ENCODE measurements around the gene HPSE2.

Gene HPSE2

DNA sequence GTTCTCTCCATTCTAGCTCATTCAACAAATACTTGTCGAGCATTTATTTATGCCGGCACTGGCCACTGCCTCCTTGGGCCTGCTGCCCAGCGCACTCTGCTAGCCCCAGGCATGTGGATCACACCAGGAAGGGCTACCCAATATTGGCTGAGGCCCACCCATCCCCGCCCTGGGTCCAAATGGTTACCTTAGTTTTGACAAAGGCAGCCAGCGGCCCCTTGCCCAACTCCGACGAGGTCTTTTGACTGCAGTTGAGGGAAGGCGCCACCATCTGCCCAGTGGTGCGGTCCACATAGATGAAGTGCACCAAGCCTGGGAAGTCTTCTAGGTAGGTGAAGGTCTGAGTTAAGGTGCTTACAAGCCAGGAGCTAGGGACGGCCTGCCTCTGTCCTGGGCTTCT, 813.5 kb downstream of the HPSE2 start:
- DNase-seq: no peak

DNA sequence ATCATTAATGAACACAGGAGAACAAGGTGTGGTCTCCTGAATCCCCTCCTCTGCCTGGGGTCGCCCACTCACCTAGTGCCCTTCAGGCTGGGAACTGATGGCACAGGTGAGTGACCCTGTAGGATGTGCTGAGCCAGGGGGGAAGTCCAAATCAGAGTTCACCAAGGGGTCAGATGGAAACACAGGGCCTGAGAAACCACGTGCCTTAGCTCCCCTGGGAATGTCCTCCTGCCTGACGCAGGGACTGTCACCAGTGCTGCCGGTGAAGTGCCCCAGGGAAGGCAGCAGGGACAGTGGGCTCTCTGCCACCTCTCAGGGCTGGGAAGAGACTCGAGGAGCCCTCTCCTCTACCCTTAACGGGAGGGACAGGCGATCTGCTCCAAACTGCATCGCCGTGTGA, 814.9 kb downstream of the HPSE2 start:
- DNase-seq: no peak

DNA sequence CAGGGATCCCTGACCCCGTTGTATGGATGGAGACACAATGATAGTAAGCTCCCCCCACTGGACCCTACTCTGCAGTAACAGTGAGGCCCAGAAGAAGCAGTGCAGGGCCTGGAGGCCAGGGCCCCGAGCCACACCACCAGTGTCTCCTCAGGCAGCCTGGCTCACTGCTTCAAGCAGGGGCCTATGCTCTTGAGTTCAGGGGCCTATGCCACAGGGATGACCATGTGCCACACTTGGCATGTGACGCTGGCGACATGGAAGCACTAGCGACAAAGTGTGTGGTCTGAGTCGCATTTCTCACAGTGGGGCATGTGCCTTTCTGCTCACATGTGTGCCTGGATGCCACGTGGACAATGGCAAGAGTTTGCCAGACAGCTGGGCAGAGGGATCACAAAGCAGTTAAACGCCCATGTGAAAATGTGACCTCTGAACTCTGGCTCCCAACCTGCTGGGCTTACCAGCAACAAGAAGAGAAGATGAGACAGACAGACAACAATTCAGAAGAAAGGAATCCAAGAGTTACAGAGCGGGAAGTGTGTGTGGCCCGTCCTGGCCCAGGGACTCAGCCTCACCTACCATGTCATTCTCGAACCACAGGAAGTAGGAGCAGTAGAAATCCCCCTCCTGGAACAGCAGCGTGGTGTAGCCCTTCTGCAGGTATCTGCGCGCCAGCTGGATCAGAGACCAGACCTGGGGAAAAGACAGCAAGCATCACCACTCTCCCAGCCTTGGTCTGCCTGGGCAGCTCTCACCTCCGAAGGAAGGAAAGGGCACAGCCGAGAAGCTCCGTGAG, 816.0 kb downstream of the HPSE2 start:
- no peak for DNase-seq

DNA sequence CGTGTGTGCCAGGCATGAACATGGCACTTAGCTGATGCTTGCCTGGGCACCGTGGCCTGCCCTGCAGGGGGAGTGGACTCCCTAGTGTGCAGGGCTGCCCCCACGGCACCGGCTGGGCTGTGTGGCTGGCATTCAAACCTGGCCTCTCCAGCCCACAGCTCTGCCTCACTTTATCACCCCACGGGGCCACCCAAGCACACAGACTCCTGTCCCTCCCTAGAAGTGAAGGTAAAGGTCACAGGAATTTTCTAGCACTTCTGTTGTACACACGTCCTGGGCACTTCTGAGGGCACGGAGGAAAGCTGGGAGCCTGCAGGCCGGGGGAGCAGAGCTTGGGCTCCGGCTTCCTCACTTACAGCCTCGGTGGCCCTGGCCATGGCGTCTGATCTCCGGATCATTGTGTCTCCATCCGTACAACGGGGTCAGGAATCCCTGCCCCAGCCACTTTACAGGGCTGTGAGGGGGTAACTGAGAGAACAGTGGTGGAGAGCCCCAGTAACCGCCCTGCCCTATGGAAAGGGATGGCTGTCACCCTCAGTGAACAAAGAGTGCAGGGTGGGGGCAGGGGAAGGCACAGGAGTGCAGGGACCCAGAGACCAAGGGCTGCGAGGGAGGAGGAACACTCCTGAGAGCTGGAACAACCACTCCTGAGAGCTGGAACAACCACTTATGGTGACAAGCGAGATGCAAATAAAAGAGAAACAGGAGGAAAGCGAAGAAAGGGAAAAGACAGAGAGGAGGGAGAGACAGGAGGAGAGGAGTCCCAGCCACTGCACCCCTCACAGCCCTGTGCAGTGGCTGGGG, 816.8 kb downstream of the HPSE2 start:
- no peak for DNase-seq

DNA sequence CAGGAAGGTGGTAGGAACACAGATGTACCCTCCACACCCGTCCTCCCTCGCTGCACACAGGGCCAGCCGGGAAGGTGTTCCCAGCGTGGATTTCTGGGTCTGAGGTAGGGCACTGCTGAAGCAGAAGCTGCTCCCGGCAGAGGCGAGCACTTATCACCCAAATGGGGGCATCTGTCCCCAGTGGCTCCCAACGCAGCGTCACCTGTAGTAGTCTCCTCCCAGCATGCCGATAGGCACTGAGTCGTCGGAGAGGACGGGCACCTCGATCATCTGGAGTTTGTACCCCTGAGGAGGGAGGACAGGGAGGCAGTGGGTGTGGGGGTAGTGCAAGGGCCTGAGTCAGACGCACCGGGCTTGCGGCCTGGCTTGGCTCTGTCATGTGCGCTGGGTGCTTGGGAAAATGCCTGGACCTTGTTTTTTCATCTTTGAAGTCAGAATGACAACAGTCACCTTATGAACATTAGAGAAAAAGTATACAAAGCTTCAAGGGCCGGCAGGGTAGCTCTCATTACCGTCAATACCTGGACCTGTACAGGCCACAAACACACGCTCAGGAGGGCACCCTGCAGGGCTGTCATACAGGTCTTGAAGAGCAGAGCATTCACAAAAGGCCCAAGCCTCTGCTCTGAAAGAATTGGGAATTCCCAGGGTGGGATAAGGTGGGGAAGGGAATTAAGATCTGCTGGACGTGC, 817.5 kb downstream of the HPSE2 start:
- DNase-seq: no peak

DNA sequence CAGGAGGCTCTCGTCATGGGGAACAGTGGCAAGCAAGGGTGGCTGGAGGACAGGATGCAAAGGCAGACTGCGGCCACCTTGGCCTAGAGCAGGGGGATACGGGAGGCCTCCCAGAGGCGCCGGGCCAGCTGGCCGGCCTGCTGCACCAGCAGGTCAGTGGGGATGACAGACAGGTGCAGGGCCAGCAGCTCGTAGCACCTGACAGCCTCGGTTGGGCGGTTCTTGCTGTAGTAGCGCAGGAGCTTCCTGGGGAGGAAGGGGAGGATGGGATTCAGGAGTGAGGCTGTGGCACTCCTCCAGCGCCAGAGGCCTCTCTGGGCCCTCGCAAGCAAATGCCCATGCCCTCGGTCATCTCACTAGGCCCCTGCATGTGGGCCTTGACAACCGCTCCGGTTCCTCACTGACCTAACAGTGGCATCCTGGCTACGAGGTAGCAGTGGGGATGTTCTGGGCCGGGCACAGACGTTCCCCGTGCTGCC, 818.1 kb downstream of the HPSE2 start:
- no peak for DNase-seq

DNA sequence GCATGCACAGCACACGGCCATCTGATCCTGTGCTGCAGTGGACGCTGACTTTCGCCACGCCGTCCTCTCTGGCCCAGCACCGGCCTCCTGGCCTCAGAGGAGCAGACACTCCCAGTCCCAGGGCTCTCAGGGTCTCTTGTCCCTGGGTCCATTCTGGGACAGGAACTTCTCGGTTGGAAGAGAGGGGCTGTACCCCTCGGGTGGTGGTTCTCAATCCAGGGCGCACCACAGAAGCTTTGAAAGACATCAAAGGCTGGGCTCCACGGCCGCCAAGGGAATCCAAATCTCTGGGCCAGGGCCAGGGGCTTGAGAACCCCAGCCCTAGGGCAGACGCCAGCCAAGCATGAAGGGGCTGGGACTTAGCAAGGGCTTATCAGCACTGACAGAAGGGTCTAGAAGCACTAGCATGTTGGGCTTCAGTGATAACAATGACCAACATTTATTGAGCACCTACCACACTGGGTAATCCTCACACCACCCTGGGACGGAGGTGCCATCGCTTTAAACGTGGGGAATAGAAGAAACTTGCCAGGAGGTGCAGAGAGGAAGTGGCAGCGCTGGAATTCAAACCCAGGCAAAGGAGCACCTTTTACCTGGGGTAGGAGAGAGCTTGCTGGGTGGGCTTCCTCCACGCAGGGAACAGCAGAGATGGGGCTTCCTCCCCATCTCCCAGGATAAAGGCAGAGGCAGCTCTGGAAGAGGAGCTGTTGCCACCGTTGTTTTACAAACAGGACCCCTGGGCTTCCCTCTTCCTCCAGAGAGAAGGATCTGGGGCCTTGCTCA, 818.9 kb downstream of the HPSE2 start:
- DNase-seq: no peak

DNA sequence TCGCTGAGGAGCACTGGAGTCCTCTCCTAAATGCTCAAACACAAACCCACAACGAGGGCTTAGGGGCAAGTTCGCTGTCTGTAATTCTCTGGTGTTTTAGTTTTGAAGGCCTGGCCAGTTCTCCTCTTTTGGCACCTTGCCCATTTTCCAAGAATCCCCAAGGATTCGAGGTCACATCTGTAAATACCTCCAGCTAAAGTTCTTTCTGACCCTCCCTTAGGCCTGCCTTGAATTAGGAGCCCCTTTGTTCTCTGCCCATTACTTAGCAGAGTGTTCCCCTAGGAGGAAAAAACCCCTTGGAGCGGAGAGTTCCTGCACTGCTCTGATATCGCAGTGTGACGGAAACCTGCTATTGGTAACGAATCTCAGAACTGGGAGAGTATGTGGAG, 819.9 kb downstream of the HPSE2 start:
- no peak for DNase-seq

DNA sequence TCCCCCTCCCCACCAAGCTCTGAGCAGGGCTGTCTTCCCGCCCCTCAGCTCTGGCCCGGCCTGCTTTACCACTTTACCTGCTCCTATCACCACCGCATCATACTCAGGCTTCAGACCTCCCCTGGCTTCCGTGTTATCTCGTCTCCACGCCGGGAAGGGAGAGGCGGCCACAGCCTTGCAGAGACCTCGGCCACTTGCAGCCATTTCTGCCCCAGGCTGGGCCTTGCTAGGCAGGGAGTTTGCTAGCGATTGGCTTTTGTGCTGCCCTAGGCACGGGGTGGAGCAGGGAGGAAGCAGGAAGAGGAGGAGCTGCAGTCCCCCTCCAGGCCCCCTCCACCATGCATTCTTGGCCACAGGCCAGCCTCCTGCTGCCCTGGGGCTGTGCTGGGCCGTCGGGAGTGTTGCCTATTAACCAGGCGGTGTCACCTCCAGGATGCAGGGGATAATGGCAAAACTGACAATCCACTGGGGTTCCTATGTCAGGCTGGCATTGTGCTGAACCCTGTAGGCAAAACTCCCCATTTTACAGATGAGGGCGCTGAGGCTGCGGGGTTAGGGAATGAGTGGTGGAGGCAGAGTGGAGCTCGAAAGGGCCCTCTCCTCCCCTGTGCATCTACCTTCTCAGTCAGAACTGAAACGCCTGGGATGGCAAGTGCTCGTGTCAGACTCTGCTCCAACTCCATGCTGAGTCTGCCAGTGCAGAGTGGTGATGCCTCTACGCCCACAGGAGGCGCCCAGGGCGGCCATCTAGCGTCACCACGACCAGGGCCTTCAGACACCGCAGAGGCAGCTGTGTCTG, 820.5 kb downstream of the HPSE2 start, which contains the start of gene PYROXD2:
Gene PYROXD2 (minus strand): TSS at position 251 of the 799 bp plus-strand sequence. CDS start 47 bp downstream, at position 204.
- peak; percentile 56 for DNase-seq

DNA sequence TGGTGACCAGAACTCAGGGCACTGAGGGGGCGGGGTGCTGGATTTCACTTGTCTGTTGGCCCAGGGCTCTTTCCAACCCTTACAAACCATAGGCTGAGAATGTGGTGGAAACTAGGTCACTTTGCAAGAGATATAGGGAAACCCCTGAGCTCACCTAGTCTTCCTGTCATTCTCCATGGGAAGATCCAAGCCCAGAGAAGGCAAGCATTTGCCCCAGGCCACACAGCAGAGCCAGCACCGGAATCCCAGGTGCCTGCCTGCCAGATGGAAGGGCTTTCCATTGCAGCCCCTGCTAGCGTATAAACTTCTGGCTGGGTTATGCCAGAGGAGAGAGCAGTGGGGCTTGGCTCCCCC, 821.1 kb downstream of the HPSE2 start:
- no peak for DNase-seq

DNA sequence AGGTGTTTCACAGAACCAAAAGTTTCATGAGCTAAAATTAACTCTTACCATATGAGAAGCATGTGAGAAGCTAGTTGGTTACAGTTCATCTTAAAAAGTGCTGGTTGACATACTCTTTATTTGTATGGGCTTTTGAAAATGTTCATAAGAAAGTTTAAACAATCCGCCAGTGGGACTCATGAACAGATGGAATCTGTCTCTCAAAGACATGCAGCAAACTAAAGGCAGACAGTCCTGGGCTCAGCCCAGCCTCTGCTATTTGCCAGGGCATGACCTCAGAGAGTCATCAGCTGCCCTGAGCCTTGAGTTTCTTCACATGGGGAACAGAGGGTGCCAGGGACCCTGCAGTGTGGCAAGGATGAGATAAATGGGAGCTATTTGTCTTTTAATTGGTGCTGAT, 823.9 kb downstream of the HPSE2 start:
- DNase-seq: no peak

DNA sequence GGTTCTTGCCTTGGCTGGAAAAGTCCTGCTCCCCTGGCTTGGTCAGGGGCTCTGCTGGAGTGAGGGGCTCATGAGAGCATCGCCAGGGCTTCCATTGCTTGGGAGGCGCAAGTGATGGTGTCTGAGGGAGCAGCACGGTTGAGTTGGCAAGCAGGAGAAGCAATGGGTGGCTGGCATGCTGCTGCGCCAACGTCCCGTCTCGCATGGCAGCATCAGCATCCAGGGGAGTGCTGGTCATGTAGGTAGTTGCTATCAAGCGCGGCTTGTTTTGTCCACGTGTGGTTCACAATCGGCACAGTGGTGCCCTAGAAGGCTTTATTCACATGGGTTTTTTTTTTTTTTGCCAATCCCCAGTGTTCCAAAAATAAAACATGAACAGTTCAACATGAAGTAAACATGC, 824.5 kb downstream of the HPSE2 start:
- DNase-seq: no peak

DNA sequence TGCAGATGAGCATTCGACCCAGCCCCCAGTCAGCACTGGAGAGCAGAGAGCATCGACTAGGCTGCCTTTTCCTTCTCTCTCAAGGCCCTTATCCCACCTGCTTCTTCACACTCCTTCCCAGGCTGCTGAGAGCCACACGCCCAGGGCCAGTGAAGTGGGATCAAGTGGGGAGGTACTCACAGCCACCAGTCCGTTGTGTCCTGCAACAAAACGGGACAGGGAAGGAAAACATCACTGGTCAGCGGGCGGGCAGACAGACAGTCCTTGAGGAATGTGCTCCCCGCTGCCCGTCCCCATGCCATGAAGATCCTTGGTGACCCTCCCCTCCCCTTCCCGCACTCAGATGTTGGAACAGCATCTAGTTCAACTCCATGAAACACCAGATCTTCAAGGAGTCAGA, 824.9 kb downstream of the HPSE2 start:
- no peak for DNase-seq

DNA sequence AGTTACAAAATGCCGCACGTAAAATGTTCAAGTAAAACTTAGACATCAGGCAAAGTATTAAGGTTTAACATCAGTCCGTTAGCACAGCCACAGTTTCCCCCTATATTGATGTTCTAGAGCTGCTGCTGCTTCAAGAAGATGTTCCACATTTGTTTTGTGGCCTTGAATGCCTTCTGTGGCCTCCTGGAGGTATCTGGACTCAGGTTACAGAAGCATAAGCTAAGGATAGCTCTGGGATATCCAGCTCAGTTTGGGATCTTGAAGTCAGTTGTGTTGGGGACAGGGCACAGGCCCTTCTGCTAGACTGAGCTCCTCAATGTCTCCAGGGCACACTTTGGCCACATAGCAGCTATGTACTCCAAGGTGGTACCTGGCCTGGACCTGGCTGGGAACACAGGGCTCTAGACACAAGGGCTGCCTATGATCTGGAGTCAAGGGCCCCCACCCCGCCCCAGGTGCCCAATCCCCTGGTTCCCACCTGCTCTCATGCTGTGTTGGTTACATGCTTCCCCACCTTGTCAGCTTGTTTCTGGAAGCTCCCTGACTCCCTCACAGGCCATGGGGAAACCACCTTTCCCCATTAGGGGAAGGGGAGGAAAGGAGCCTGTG, 825.4 kb downstream of the HPSE2 start:
- DNase-seq: no peak

DNA sequence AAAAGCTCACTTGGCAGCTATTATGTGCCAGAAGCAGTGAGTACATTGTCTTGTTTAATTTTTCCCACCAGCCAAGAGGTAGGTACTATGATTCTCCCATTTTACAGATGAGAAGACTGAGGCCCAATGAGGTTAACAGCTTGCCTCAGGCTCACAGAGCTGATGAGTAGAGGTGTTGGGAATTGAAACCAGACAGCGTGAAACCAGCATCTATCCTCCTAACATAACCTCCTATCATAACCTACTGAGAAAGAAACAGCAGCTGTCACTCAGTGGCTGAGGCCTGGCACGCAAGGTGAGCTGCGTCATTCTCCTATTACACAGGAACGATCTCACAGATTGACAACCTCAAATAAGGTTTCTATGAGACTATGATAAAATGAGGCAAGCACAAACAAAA, 826.9 kb downstream of the HPSE2 start:
- DNase-seq: no peak

DNA sequence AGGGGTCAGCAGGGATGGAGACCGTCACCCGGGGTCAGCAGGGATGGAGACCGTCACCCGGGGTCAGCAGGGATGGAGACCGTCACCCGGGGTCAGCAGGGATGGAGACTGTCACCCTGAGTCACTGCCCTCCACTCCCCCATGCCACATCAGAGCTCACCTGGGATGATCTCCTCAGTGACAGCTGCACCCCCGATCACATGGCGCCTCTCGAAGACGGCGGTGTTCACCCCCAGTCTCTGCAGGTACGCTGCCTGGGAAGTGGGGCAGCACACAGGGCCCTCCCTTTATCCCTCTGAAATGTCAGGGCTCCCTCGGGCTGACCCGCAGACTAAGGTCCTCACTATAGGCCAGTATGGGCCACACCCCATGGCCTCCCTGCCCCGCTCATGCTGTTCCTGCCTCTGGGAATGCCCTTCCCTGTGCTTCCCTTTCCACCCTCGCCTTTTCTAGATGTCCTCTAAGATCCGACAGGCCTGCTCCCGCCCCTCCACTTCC, 827.9 kb downstream of the HPSE2 start:
- DNase-seq: no peak

All from NCI-H2029 (cell line).